ENCODE results near the gene SPP1. TPM values are rescaled to one million over a fixed set of nuclear protein-coding genes. Genes with fewer than 3 reads are reported as not detected.

Gene SPP1
- 1 to 10 TPM; 4.9 to 7.2 TPM for total RNA-seq
- not detected for polyA plus RNA-seq

GRCh38 chr4:87975466-87975865 lies at the start of gene SPP1:
Gene SPP1, plus strand, starts transcription at chr4:87975714. Its CDS starts 1,182 bp downstream, at chr4:87976896.
- Histone ChIP-seq H3K27me3 (ENCODE audit: insufficient read depth, low read length, poor library complexity, severe bottlenecking) (peaks cover 3% of the 10 kb centered on the region), H3K4me3 (ENCODE audit: low read length) (no peak within 1 kb of the TSS), H3K36me3 (ENCODE audit: insufficient read depth, low read length) (no peaks in the 10 kb centered on the region), H3K4me1 (ENCODE audit: insufficient read depth, low read length) (peaks cover 8% of the 10 kb centered on the region), H3K9me3 (ENCODE audit: low read length) (no peaks in the 10 kb centered on the region), H3K27ac (ENCODE audit: low read depth, low read length) (no peak within 1 kb of the TSS)
- ChIA-PET CTCF (no interaction called here), POLR2A (no interaction called here)
- H3K27ac Mint-ChIP-seq: peak within 1 kb of the TSS in 1 of 8 donors; percentile 10
- peaks cover 28 to 51% of the 10 kb centered on the region in 2 donors for H3K27me3 Mint-ChIP-seq
- no peaks in the 10 kb centered on the region for H3K9me3 Mint-ChIP-seq
- H3K36me3 Mint-ChIP-seq: no peaks in the 10 kb centered on the region
- H3K4me1 Mint-ChIP-seq: peaks cover 9 to 13% (median 10%) of the 10 kb centered on the region in 3 donors
- DNase-seq: no peak
- H3K4me3 Mint-ChIP-seq: peak within 1 kb of the TSS in 2 of 7 donors; percentile 35 to 59

- CTCF ChIA-PET: no interaction called here
- H3K4me3 ChIP-seq (ENCODE audit: low read length): no peak overlapping the region
These were observed 48.9 kb upstream of the SPP1 start for GRCh38 chr4:87926554-87927098.

GRCh38 chr4:87930629-87931028 lies 44.9 kb upstream of the SPP1 start:
- Mint-ChIP-seq H3K4me1 (peaks cover 0 to 4% (median 3%) of the 10 kb centered on the region in 3 donors), H3K9me3 (peaks cover 0 to 6% (median 6%) of the 10 kb centered on the region in 5 donors), H3K36me3 (peaks cover 0 to 6% (median 0%) of the 10 kb centered on the region in 3 donors), H3K27ac (no peak overlapping the region), H3K27me3 (peaks cover 2 to 33% of the 10 kb centered on the region in 2 donors), H3K4me3 (no peak overlapping the region)
- no peak overlapping the region for H3K4me3 ChIP-seq (ENCODE audit: low read length)
- ChIA-PET POLR2A (no interaction called here), CTCF (no interaction called here)
- no peaks in the 10 kb centered on the region for H3K9me3 ChIP-seq (ENCODE audit: low read length)
- no peaks in the 10 kb centered on the region for H3K27me3 ChIP-seq (ENCODE audit: insufficient read depth, low read length, poor library complexity, severe bottlenecking)
- DNase-seq: no peak
- H3K36me3 ChIP-seq (ENCODE audit: insufficient read depth, low read length): no peaks in the 10 kb centered on the region
- no peaks in the 10 kb centered on the region for H3K4me1 ChIP-seq (ENCODE audit: insufficient read depth, low read length)
- no peak overlapping the region for H3K27ac ChIP-seq (ENCODE audit: low read depth, low read length)

More at GRCh38 chr4:87926554-87927098, 48.9 kb upstream of the SPP1 start:
- Histone ChIP-seq H3K4me1 (ENCODE audit: insufficient read depth, low read length) (no peaks in the 10 kb centered on the region), H3K9me3 (ENCODE audit: low read length) (no peaks in the 10 kb centered on the region), H3K27ac (ENCODE audit: low read depth, low read length) (no peak overlapping the region), H3K36me3 (ENCODE audit: insufficient read depth, low read length) (no peaks in the 10 kb centered on the region), H3K27me3 (ENCODE audit: insufficient read depth, low read length, poor library complexity, severe bottlenecking) (no peaks in the 10 kb centered on the region)
- peaks cover 0 to 3% (median 1%) of the 10 kb centered on the region in 5 donors for H3K9me3 Mint-ChIP-seq
- peaks cover 2 to 25% of the 10 kb centered on the region in 2 donors for H3K27me3 Mint-ChIP-seq
- no peak overlapping the region for H3K4me3 Mint-ChIP-seq
- no peak overlapping the region for H3K27ac Mint-ChIP-seq
- no peaks in the 10 kb centered on the region for H3K4me1 Mint-ChIP-seq
- DNase-seq: no peak
- POLR2A ChIA-PET: no interaction called here
- H3K36me3 Mint-ChIP-seq: peaks cover 0 to under 1% (median 0%) of the 10 kb centered on the region in 3 donors

GRCh38 chr4:87931932-87932331 lies 43.6 kb upstream of the SPP1 start:
- Histone ChIP-seq H3K27ac (ENCODE audit: low read depth, low read length) (no peak overlapping the region), H3K4me1 (ENCODE audit: insufficient read depth, low read length) (no peaks in the 10 kb centered on the region), H3K27me3 (ENCODE audit: insufficient read depth, low read length, poor library complexity, severe bottlenecking) (no peaks in the 10 kb centered on the region), H3K36me3 (ENCODE audit: insufficient read depth, low read length) (no peaks in the 10 kb centered on the region), H3K4me3 (ENCODE audit: low read length) (no peak overlapping the region), H3K9me3 (ENCODE audit: low read length) (no peaks in the 10 kb centered on the region)
- peaks cover 0 to 6% (median 0%) of the 10 kb centered on the region in 3 donors for H3K36me3 Mint-ChIP-seq
- no peak overlapping the region for H3K4me3 Mint-ChIP-seq
- H3K4me1 Mint-ChIP-seq: peaks cover 0 to 4% (median 3%) of the 10 kb centered on the region in 3 donors
- H3K9me3 Mint-ChIP-seq: peaks cover 0 to 6% (median 6%) of the 10 kb centered on the region in 5 donors
- ChIA-PET POLR2A (no interaction called here), CTCF (no interaction called here)
- H3K27me3 Mint-ChIP-seq: peaks cover 4 to 35% of the 10 kb centered on the region in 2 donors
- DNase-seq: no peak
- no peak overlapping the region for H3K27ac Mint-ChIP-seq

GRCh38 chr4:87932718-87933141 lies 42.8 kb upstream of the SPP1 start:
- Histone ChIP-seq H3K4me3 (ENCODE audit: low read length) (no peak overlapping the region), H3K27ac (ENCODE audit: low read depth, low read length) (no peak overlapping the region), H3K36me3 (ENCODE audit: insufficient read depth, low read length) (no peaks in the 10 kb centered on the region), H3K9me3 (ENCODE audit: low read length) (no peaks in the 10 kb centered on the region), H3K27me3 (ENCODE audit: insufficient read depth, low read length, poor library complexity, severe bottlenecking) (no peaks in the 10 kb centered on the region), H3K4me1 (ENCODE audit: insufficient read depth, low read length) (no peaks in the 10 kb centered on the region)
- Mint-ChIP-seq H3K4me1 (peaks cover 0 to 4% (median 3%) of the 10 kb centered on the region in 3 donors), H3K36me3 (peaks cover 0 to 6% (median 0%) of the 10 kb centered on the region in 3 donors), H3K9me3 (peaks cover 0 to 6% (median 6%) of the 10 kb centered on the region in 5 donors), H3K27ac (no peak overlapping the region), H3K27me3 (peaks cover 4 to 31% of the 10 kb centered on the region in 2 donors), H3K4me3 (no peak overlapping the region)
- POLR2A ChIA-PET: no interaction called here
- CTCF ChIA-PET: no interaction called here
- DNase-seq: no peak

- H3K9me3 Mint-ChIP-seq: peaks cover 0 to 6% (median 6%) of the 10 kb centered on the region in 5 donors
- no peak overlapping the region for H3K4me3 ChIP-seq (ENCODE audit: low read length)
- no peak for DNase-seq
- H3K27ac ChIP-seq (ENCODE audit: low read depth, low read length): no peak overlapping the region
- no peak overlapping the region for H3K4me3 Mint-ChIP-seq
- peaks cover 0 to 4% (median 3%) of the 10 kb centered on the region in 3 donors for H3K4me1 Mint-ChIP-seq
- H3K36me3 ChIP-seq (ENCODE audit: insufficient read depth, low read length): no peaks in the 10 kb centered on the region
- no peaks in the 10 kb centered on the region for H3K27me3 ChIP-seq (ENCODE audit: insufficient read depth, low read length, poor library complexity, severe bottlenecking)
- ChIA-PET POLR2A (no interaction called here), CTCF (no interaction called here)
- H3K36me3 Mint-ChIP-seq: peaks cover 0 to 6% (median 0%) of the 10 kb centered on the region in 3 donors
- H3K27ac Mint-ChIP-seq: no peak overlapping the region
- no peaks in the 10 kb centered on the region for H3K9me3 ChIP-seq (ENCODE audit: low read length)
- H3K4me1 ChIP-seq (ENCODE audit: insufficient read depth, low read length): no peaks in the 10 kb centered on the region
- peaks cover 4 to 33% of the 10 kb centered on the region in 2 donors for H3K27me3 Mint-ChIP-seq
These were observed 42.2 kb upstream of the SPP1 start for GRCh38 chr4:87933337-87933736.

GRCh38 chr4:87934157-87934704 lies 41.3 kb upstream of the SPP1 start:
- Mint-ChIP-seq H3K9me3 (peaks cover 0 to 6% (median 6%) of the 10 kb centered on the region in 5 donors), H3K36me3 (peaks cover 0 to 6% (median 0%) of the 10 kb centered on the region in 3 donors), H3K4me3 (no peak overlapping the region), H3K27ac (no peak overlapping the region), H3K27me3 (peaks cover 4 to 28% of the 10 kb centered on the region in 2 donors), H3K4me1 (peaks cover 0 to 4% (median 3%) of the 10 kb centered on the region in 3 donors)
- Histone ChIP-seq H3K9me3 (ENCODE audit: low read length) (no peaks in the 10 kb centered on the region), H3K36me3 (ENCODE audit: insufficient read depth, low read length) (no peaks in the 10 kb centered on the region), H3K27me3 (ENCODE audit: insufficient read depth, low read length, poor library complexity, severe bottlenecking) (no peaks in the 10 kb centered on the region), H3K27ac (ENCODE audit: low read depth, low read length) (no peak overlapping the region), H3K4me3 (ENCODE audit: low read length) (no peak overlapping the region), H3K4me1 (ENCODE audit: insufficient read depth, low read length) (no peaks in the 10 kb centered on the region)
- ChIA-PET CTCF (no interaction called here), POLR2A (no interaction called here)
- no peak for DNase-seq

- H3K4me1 ChIP-seq (ENCODE audit: insufficient read depth, low read length): no peaks in the 10 kb centered on the region
- DNase-seq: no peak
- no peak overlapping the region for H3K27ac ChIP-seq (ENCODE audit: low read depth, low read length)
- H3K9me3 ChIP-seq (ENCODE audit: low read length): no peaks in the 10 kb centered on the region
- H3K4me1 Mint-ChIP-seq: peaks cover 0 to 4% (median 3%) of the 10 kb centered on the region in 3 donors
- no peaks in the 10 kb centered on the region for H3K27me3 ChIP-seq (ENCODE audit: insufficient read depth, low read length, poor library complexity, severe bottlenecking)
- peaks cover 0 to 6% (median 0%) of the 10 kb centered on the region in 3 donors for H3K36me3 Mint-ChIP-seq
- CTCF ChIA-PET: no interaction called here
- H3K4me3 Mint-ChIP-seq: no peak overlapping the region
- POLR2A ChIA-PET: no interaction called here
- no peak overlapping the region for H3K4me3 ChIP-seq (ENCODE audit: low read length)
- no peak overlapping the region for H3K27ac Mint-ChIP-seq
- H3K36me3 ChIP-seq (ENCODE audit: insufficient read depth, low read length): no peaks in the 10 kb centered on the region
- peaks cover 4 to 23% of the 10 kb centered on the region in 2 donors for H3K27me3 Mint-ChIP-seq
- peaks cover 0 to 6% (median 4%) of the 10 kb centered on the region in 5 donors for H3K9me3 Mint-ChIP-seq
These were observed 40.5 kb upstream of the SPP1 start for GRCh38 chr4:87934973-87935372.
